Central memory CD8-positive, alpha-beta T cell (primary cell): Measurements from ENCODE around the gene ZBED4.
A peak's percentile ranks its signal among the peaks of the same experiment; 100 is the strongest.

Source experiments
- ATAC-seq: fragments of 150-1000 bp; cut with Tn5 transposase; replicated peaks from 2 replicates; pipeline ENCODE4 v1.10.0; 2022; ENCODE audit warnings: mild to moderate bottlenecking, moderate FRiP score, moderate number of reproducible peaks; ENCODE audit not compliant: poor library complexity, severe bottlenecking; ENCODE audit errors: extremely low read depth
- DNase-seq, 2 donors: peaks; one replicate each; pipeline ENCODE4 v3.0.0; 2021; ENCODE audit warnings: low spot score in 2 of 2
- H3K27ac Mint-ChIP-seq: one replicate; pipeline ENCODE4 v1.8.0; 2022; ENCODE audit warnings: low read depth, mild to moderate bottlenecking, moderate library complexity, mixed read lengths
- H3K27me3 Mint-ChIP-seq: one replicate; pipeline ENCODE4 v1.8.0; 2022; ENCODE audit warnings: mixed read lengths
- H3K36me3 Mint-ChIP-seq: one replicate; pipeline ENCODE4 v1.8.0; 2022; ENCODE audit warnings: mild to moderate bottlenecking, moderate library complexity, mixed read lengths; ENCODE audit not compliant: insufficient read depth
- H3K4me1 Mint-ChIP-seq: one replicate; pipeline ENCODE4 v1.8.0; 2022; ENCODE audit warnings: mixed read lengths
- H3K4me3 Mint-ChIP-seq: one replicate; pipeline ENCODE4 v1.8.0; 2022; ENCODE audit warnings: mild to moderate bottlenecking, moderate library complexity, mixed read lengths
- H3K9me3 Mint-ChIP-seq: one replicate; pipeline ENCODE4 v1.8.0; 2022; ENCODE audit warnings: mixed read lengths

The ZBED4 gene

GRCh38 chr22:49882519-49883293 is 29.1 kb downstream of the ZBED4 start:
- H3K36me3 Mint-ChIP-seq, result peaks cover 23% of the 10 kb centered on the region
- H3K4me1 Mint-ChIP-seq, result peaks cover 51% of the 10 kb centered on the region
- ATAC-seq (no peak), DNase-seq (no peak)
- no peaks in the 10 kb centered on the region for H3K27me3 Mint-ChIP-seq
- no peak overlapping the region for H3K4me3 Mint-ChIP-seq
- peak overlapping the region; percentile 39 for H3K27ac Mint-ChIP-seq
- no peaks in the 10 kb centered on the region for H3K9me3 Mint-ChIP-seq

- Mint-ChIP-seq H3K27ac (peak overlapping the region; percentile 39), H3K36me3 (peaks cover 20% of the 10 kb centered on the region), H3K4me3 (no peak overlapping the region), H3K4me1 (peaks cover 49% of the 10 kb centered on the region), H3K27me3 (no peaks in the 10 kb centered on the region), H3K9me3 (no peaks in the 10 kb centered on the region)
- DNase-seq (no peak), ATAC-seq (no peak)
Measured at GRCh38 chr22:49883294-49883640, 29.6 kb downstream of the ZBED4 start.

GRCh38 chr22:49884075-49884474 is 30.4 kb downstream of the ZBED4 start:
- no peak overlapping the region for H3K27ac Mint-ChIP-seq
- H3K27me3 Mint-ChIP-seq, result no peaks in the 10 kb centered on the region
- H3K9me3 Mint-ChIP-seq, result no peaks in the 10 kb centered on the region
- H3K36me3 Mint-ChIP-seq, result peaks cover 23% of the 10 kb centered on the region
- H3K4me3 Mint-ChIP-seq, result no peak overlapping the region
- DNase-seq (no peak), ATAC-seq (no peak)
- H3K4me1 Mint-ChIP-seq, result peaks cover 45% of the 10 kb centered on the region

- DNase-seq (no peak), ATAC-seq (no peak)
- H3K4me1 Mint-ChIP-seq, result peaks cover 45% of the 10 kb centered on the region
- H3K27me3 Mint-ChIP-seq, result no peaks in the 10 kb centered on the region
- H3K4me3 Mint-ChIP-seq, result no peak overlapping the region
- H3K9me3 Mint-ChIP-seq, result no peaks in the 10 kb centered on the region
- H3K27ac Mint-ChIP-seq, result no peak overlapping the region
- H3K36me3 Mint-ChIP-seq, result peaks cover 23% of the 10 kb centered on the region
Measured at GRCh38 chr22:49884503-49885260, 31.0 kb downstream of the ZBED4 start.

- ATAC-seq (no peak), DNase-seq (no peak)
- Mint-ChIP-seq H3K4me3 (no peak overlapping the region), H3K9me3 (no peaks in the 10 kb centered on the region), H3K4me1 (peaks cover 40% of the 10 kb centered on the region), H3K27me3 (no peaks in the 10 kb centered on the region), H3K36me3 (peaks cover 21% of the 10 kb centered on the region), H3K27ac (no peak overlapping the region)
Measured at GRCh38 chr22:49885281-49885680, 31.6 kb downstream of the ZBED4 start.

- no peak overlapping the region for H3K27ac Mint-ChIP-seq
- no peaks in the 10 kb centered on the region for H3K27me3 Mint-ChIP-seq
- ATAC-seq, result no peak
- peaks cover 25% of the 10 kb centered on the region for H3K36me3 Mint-ChIP-seq
- no peaks in the 10 kb centered on the region for H3K9me3 Mint-ChIP-seq
- H3K4me3 Mint-ChIP-seq, result no peak overlapping the region
- H3K4me1 Mint-ChIP-seq, result peaks cover 35% of the 10 kb centered on the region
- DNase-seq, result no peak
Measured at GRCh38 chr22:49885881-49886280, 32.2 kb downstream of the ZBED4 start.

GRCh38 chr22:49886346-49887063 is 32.9 kb downstream of the ZBED4 start:
- Mint-ChIP-seq H3K36me3 (peaks cover 25% of the 10 kb centered on the region), H3K27me3 (no peaks in the 10 kb centered on the region), H3K9me3 (no peaks in the 10 kb centered on the region), H3K27ac (no peak overlapping the region), H3K4me1 (peaks cover 33% of the 10 kb centered on the region), H3K4me3 (no peak overlapping the region)
- ATAC-seq (no peak), DNase-seq (no peak)

GRCh38 chr22:49887064-49887451 is 33.4 kb downstream of the ZBED4 start:
- ATAC-seq (no peak), DNase-seq (no peak)
- H3K27ac Mint-ChIP-seq, result no peak overlapping the region
- no peak overlapping the region for H3K4me3 Mint-ChIP-seq
- no peaks in the 10 kb centered on the region for H3K9me3 Mint-ChIP-seq
- no peaks in the 10 kb centered on the region for H3K27me3 Mint-ChIP-seq
- H3K36me3 Mint-ChIP-seq, result peaks cover 25% of the 10 kb centered on the region
- peaks cover 27% of the 10 kb centered on the region for H3K4me1 Mint-ChIP-seq

GRCh38 chr22:49887702-49888101 is 34.1 kb downstream of the ZBED4 start:
- DNase-seq, result no peak
- no peak for ATAC-seq
- peaks cover 21% of the 10 kb centered on the region for H3K4me1 Mint-ChIP-seq
- peaks cover 27% of the 10 kb centered on the region for H3K36me3 Mint-ChIP-seq
- H3K9me3 Mint-ChIP-seq, result no peaks in the 10 kb centered on the region
- H3K27me3 Mint-ChIP-seq, result no peaks in the 10 kb centered on the region
- no peak overlapping the region for H3K27ac Mint-ChIP-seq
- no peak overlapping the region for H3K4me3 Mint-ChIP-seq

- no peak for ATAC-seq
- no peaks in the 10 kb centered on the region for H3K27me3 Mint-ChIP-seq
- DNase-seq, result no peak
- peaks cover 10% of the 10 kb centered on the region for H3K4me1 Mint-ChIP-seq
- no peaks in the 10 kb centered on the region for H3K9me3 Mint-ChIP-seq
- peaks cover 31% of the 10 kb centered on the region for H3K36me3 Mint-ChIP-seq
- no peak overlapping the region for H3K27ac Mint-ChIP-seq
- H3K4me3 Mint-ChIP-seq, result no peak overlapping the region
Measured at GRCh38 chr22:49889071-49889470, 35.4 kb downstream of the ZBED4 start.

GRCh38 chr22:49892226-49892899 is 38.7 kb downstream of the ZBED4 start:
- H3K4me1 Mint-ChIP-seq, result peaks cover 14% of the 10 kb centered on the region
- no peaks in the 10 kb centered on the region for H3K27me3 Mint-ChIP-seq
- H3K4me3 Mint-ChIP-seq, result no peak overlapping the region
- no peaks in the 10 kb centered on the region for H3K9me3 Mint-ChIP-seq
- DNase-seq (no peak), ATAC-seq (no peak)
- peak overlapping the region; percentile 36 for H3K27ac Mint-ChIP-seq
- H3K36me3 Mint-ChIP-seq, result peaks cover 16% of the 10 kb centered on the region

- H3K27ac Mint-ChIP-seq, result peak overlapping the region; percentile 36
- H3K27me3 Mint-ChIP-seq, result no peaks in the 10 kb centered on the region
- DNase-seq (no peak), ATAC-seq (no peak)
- H3K9me3 Mint-ChIP-seq, result no peaks in the 10 kb centered on the region
- H3K36me3 Mint-ChIP-seq, result peaks cover 19% of the 10 kb centered on the region
- peaks cover 14% of the 10 kb centered on the region for H3K4me1 Mint-ChIP-seq
- H3K4me3 Mint-ChIP-seq, result no peak overlapping the region
Measured at GRCh38 chr22:49893025-49893424, 39.4 kb downstream of the ZBED4 start.
